A549 treated with GW870086 at 1 μM for 4 hours (cell line): ENCODE data around the gene LAMC1. TPM values are rescaled to one million over a fixed set of nuclear protein-coding genes. Genes with fewer than 3 reads are reported as not detected.

Source experiments
- total RNA-seq: library from RNA; stranded (reverse); fragments of 200-300 nt; extraction: Qiagen RNA extraction; gene quantifications from 5 replicates; pipeline ENCODE4 v1.2.3, GENCODE V29; 2022; ENCODE audit warnings: low read depth

The LAMC1 gene
- 88.9 to 126 TPM (median 117 TPM) in 5 replicates for total RNA-seq

GRCh38 chr1:183023146-183023600 lies at the start of gene LAMC1:
LAMC1 (plus strand) TSS chr1:183023420; CDS start chr1:183023717, 297 bp downstream.

GRCh38 chr1:183185941-183186490 lies 162.8 kb downstream of the LAMC1 start, which contains the start of gene LAMC2:
LAMC2 (plus strand) TSS chr1:183186264; CDS start chr1:183186353, 89 bp downstream.

Other genes starting within 250 kb of the LAMC1 start
- gene NPL, start 233.6 kb upstream of the LAMC1 start, total RNA-seq, result 0.40 to 1.3 TPM (median 0.75 TPM) in 5 replicates
- gene DHX9, start 184.1 kb upstream of the LAMC1 start, total RNA-seq, result 153 to 176 TPM (median 161 TPM) in 5 replicates
- gene SHCBP1L, start 70.3 kb upstream of the LAMC1 start, total RNA-seq, result not detected in 5 replicates
- 21.1 to 27.1 TPM (median 24.9 TPM) in 5 replicates for gene LAMC2, start 162.8 kb downstream of the LAMC1 start, total RNA-seq